Activated CD4-positive, alpha-beta memory T cell treated with anti-CD3 and anti-CD28 coated beads for 36 hours (primary cell): ENCODE data around the gene RBFOX2. TPM values are rescaled to one million over a fixed set of nuclear protein-coding genes. Genes with fewer than 3 reads are reported as not detected.

Experiments
- CTCF ChIA-PET: fragments of 350-600 bp; sonication (Branson Sonifier 250); formaldehyde crosslinking; loops from one replicate; lab custom pipeline; 2021; ENCODE audit warnings: antibody characterized with exemption, inconsistent platforms; lab: Charles Lee
- POLR2A ChIA-PET: fragments of 350-600 bp; sonication (Branson Sonifier 250); formaldehyde crosslinking; loops from one replicate; lab custom pipeline; 2021; ENCODE audit warnings: antibody characterized with exemption; lab: Charles Lee
- DNase-seq: peaks from one replicate; pipeline ENCODE4 v3.0.0-alpha.2; 2020
- H3K27ac Mint-ChIP-seq: one replicate; pipeline ENCODE4 v1.8.0; 2021; ENCODE audit warnings: mixed read lengths
- H3K27me3 Mint-ChIP-seq: one replicate; pipeline ENCODE4 v1.8.0; 2021; ENCODE audit warnings: mixed read lengths
- H3K36me3 Mint-ChIP-seq: one replicate; pipeline ENCODE4 v1.8.0; 2021; ENCODE audit warnings: mixed read lengths
- H3K4me1 Mint-ChIP-seq: one replicate; pipeline ENCODE4 v1.8.0; 2021; ENCODE audit warnings: low read depth, mixed read lengths
- H3K4me3 Mint-ChIP-seq: one replicate; pipeline ENCODE4 v1.8.0; 2021; ENCODE audit warnings: mild to moderate bottlenecking, mixed read lengths
- H3K9me3 Mint-ChIP-seq: one replicate; pipeline ENCODE4 v1.8.0; 2021; ENCODE audit warnings: mixed read lengths
- intact Hi-C: fragments of 100-400 bp; cut with micrococcal nuclease; formaldehyde crosslinking; loops from one replicate; pipeline ENCODE4 v1.15.1; 2023
- total RNA-seq, 2 experiments: library from RNA; stranded (reverse); gene quantifications; one replicate each; pipeline ENCODE4 v1.2.3, GENCODE V29; 2021

Gene RBFOX2
- total RNA-seq, 2 experiments from 2014 or later = 4.3 to 4.6 TPM

GRCh38 chr22:35903571-35904335 lies 124.9 kb downstream of the RBFOX2 start:
- peaks cover 5% of the 10 kb centered on the region for H3K27me3 Mint-ChIP-seq
- ChIA-PET POLR2A (no interaction called here), CTCF (no interaction called here)
- H3K4me1 Mint-ChIP-seq = peaks cover 17% of the 10 kb centered on the region
- H3K9me3 Mint-ChIP-seq = no peaks in the 10 kb centered on the region
- H3K36me3 Mint-ChIP-seq = no peaks in the 10 kb centered on the region
- no peak overlapping the region for H3K27ac Mint-ChIP-seq
- intact Hi-C loops = no loop called here
- DNase-seq = no peak
- H3K4me3 Mint-ChIP-seq = no peak overlapping the region

- Mint-ChIP-seq H3K4me1 (peaks cover 17% of the 10 kb centered on the region), H3K27me3 (peaks cover 5% of the 10 kb centered on the region), H3K36me3 (no peaks in the 10 kb centered on the region), H3K9me3 (no peaks in the 10 kb centered on the region), H3K4me3 (no peak overlapping the region), H3K27ac (peak overlapping the region; percentile 26)
- peak; percentile 33 for DNase-seq
- ChIA-PET CTCF (no interaction called here), POLR2A (no interaction called here)
- intact Hi-C loops = no loop called here
These were observed 128.0 kb downstream of the RBFOX2 start for GRCh38 chr22:35900483-35901168.

- Mint-ChIP-seq H3K36me3 (no peaks in the 10 kb centered on the region), H3K4me3 (no peak overlapping the region), H3K9me3 (no peaks in the 10 kb centered on the region), H3K27ac (no peak overlapping the region), H3K4me1 (peaks cover 17% of the 10 kb centered on the region), H3K27me3 (peaks cover 8% of the 10 kb centered on the region)
- intact Hi-C loops = no loop called here
- POLR2A ChIA-PET = no interaction called here
- CTCF ChIA-PET = interaction anchor here (1.0 kb wide), 1 partner anchor 17 kb away, joined by 3 read pairs; no protein-coding TSS in a partner anchor
- no peak for DNase-seq
These were observed 128.9 kb downstream of the RBFOX2 start for GRCh38 chr22:35899736-35900135.

DNA sequence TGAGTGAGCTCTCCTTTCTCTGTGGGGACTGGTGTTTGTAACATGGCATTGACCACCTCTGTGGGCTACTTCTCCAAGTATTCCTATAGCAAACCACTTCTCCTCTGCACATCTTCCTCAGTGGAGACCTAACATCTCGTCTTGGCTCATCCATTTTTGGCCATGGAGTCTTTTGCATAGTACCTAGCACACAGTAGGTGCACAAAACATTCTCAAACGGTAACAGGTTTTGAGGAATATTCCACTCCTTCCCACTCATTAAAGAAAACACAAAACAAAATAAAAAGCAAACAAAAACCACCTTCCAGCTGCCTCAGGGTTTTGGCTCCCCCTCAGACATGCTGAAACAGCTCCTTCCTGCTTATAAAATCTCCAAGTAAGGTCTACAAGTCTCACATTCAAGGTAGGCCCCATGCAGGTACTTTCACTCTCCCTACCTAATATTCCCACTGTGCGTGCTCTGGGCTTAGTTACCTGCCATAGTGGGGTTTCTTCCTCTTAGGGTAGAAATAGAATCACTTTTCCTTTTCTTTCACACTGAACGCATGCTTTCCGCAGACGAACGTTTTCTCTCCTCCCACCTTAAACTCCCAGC lies 132.4 kb downstream of the RBFOX2 start:
- Mint-ChIP-seq H3K27me3 (peaks cover 7% of the 10 kb centered on the region), H3K4me3 (no peak overlapping the region), H3K36me3 (no peaks in the 10 kb centered on the region), H3K4me1 (peaks cover 15% of the 10 kb centered on the region), H3K9me3 (no peaks in the 10 kb centered on the region), H3K27ac (no peak overlapping the region)
- POLR2A ChIA-PET = no interaction called here
- intact Hi-C loops = no loop called here
- DNase-seq = no peak
- CTCF ChIA-PET = interaction anchor here (1.0 kb wide), 1 partner anchor 170 kb away, joined by 4 read pairs; no protein-coding TSS in a partner anchor

DNA sequence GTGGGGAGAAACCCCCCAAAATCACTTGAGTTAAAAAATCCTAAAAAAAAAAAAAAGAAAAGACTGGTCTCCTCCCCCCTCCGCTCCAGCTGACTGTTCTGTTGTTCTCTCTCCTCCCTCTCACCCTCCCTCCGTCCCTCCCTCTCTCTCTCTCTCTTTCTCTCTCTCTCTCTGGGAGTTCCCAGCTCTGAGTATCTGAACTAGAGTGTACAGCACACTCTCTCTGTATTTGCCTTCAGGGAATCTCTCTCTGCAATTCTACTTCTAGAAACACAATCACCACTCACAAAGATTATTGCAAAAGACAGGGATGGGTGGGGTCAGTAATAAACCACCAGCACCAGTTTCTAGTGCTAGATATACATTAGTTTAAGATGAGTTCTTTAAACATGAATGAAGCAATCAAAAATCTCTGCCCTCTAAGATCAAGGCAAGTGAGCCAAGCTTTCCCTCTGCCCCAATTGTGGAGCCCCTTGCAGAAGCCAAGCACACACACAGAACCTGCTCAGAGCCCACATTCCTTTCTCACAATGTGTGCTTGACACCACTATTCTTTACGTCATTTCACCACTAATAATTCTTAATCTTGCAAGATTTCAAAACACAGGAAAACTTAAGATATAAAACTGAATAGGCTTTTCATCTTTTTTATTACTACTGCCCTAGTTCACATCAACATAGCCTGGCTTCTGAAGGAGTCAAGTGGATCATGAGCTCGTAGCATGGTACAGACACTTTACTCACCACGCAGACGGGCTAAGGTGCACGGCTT lies 133.5 kb downstream of the RBFOX2 start:
- DNase-seq = no peak
- H3K4me3 Mint-ChIP-seq = no peak overlapping the region
- intact Hi-C loops = no loop called here
- H3K27me3 Mint-ChIP-seq = peaks cover 8% of the 10 kb centered on the region
- ChIA-PET CTCF (interaction anchor here (1.0 to 1.8 kb wide), 2 partner anchors 171 kb away, joined by 4 to 6 read pairs; no protein-coding TSS in a partner anchor), POLR2A (no interaction called here)
- no peaks in the 10 kb centered on the region for H3K9me3 Mint-ChIP-seq
- H3K36me3 Mint-ChIP-seq = no peaks in the 10 kb centered on the region
- no peak overlapping the region for H3K27ac Mint-ChIP-seq
- H3K4me1 Mint-ChIP-seq = peaks cover 5% of the 10 kb centered on the region

- no peak for DNase-seq
- no peak overlapping the region for H3K4me3 Mint-ChIP-seq
- peaks cover 8% of the 10 kb centered on the region for H3K27me3 Mint-ChIP-seq
- H3K4me1 Mint-ChIP-seq = no peaks in the 10 kb centered on the region
- no peaks in the 10 kb centered on the region for H3K9me3 Mint-ChIP-seq
- H3K27ac Mint-ChIP-seq = no peak overlapping the region
- no peaks in the 10 kb centered on the region for H3K36me3 Mint-ChIP-seq
- POLR2A ChIA-PET = no interaction called here
- intact Hi-C loops = no loop called here
- CTCF ChIA-PET = interaction anchor here (1.8 kb wide), 1 partner anchor 171 kb away, joined by 6 read pairs; no protein-coding TSS in a partner anchor
These were observed 134.2 kb downstream of the RBFOX2 start for GRCh38 chr22:35894464-35894878.

- intact Hi-C loops = no loop called here
- H3K27ac Mint-ChIP-seq = no peak overlapping the region
- no peaks in the 10 kb centered on the region for H3K4me1 Mint-ChIP-seq
- POLR2A ChIA-PET = no interaction called here
- CTCF ChIA-PET = interaction anchor here (1.8 kb wide), 1 partner anchor 172 kb away, joined by 6 read pairs; no protein-coding TSS in a partner anchor
- no peak for DNase-seq
- H3K9me3 Mint-ChIP-seq = no peaks in the 10 kb centered on the region
- no peak overlapping the region for H3K4me3 Mint-ChIP-seq
- no peaks in the 10 kb centered on the region for H3K36me3 Mint-ChIP-seq
- peaks cover 8% of the 10 kb centered on the region for H3K27me3 Mint-ChIP-seq
These were observed 134.9 kb downstream of the RBFOX2 start for GRCh38 chr22:35893698-35894097.

GRCh38 chr22:35892192-35892591 lies 136.4 kb downstream of the RBFOX2 start:
- intact Hi-C loops = no loop called here
- Mint-ChIP-seq H3K4me1 (no peaks in the 10 kb centered on the region), H3K27me3 (peaks cover 8% of the 10 kb centered on the region), H3K27ac (no peak overlapping the region), H3K9me3 (no peaks in the 10 kb centered on the region), H3K36me3 (no peaks in the 10 kb centered on the region), H3K4me3 (no peak overlapping the region)
- no peak for DNase-seq
- POLR2A ChIA-PET = no interaction called here
- CTCF ChIA-PET = no interaction called here

DNA sequence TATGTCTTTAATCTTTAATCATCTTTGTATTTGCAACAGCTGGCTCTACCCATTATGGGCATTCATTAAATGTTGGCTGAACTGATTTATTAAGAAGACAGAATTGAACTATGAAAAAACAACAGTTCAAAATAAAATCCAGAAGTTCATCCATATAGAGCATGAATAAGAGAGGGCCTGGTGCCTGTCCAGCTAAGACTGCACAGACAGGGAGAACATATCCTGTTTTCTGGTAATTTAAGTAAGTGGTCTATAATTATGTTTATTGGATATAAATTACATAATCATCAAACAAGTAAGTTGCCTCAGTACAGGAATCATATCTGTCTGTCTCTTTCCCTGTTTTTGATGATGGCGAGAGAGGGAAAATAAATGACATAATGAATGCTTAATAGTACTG lies 137.2 kb downstream of the RBFOX2 start:
- DNase-seq = no peak
- no peaks in the 10 kb centered on the region for H3K4me1 Mint-ChIP-seq
- H3K36me3 Mint-ChIP-seq = no peaks in the 10 kb centered on the region
- no peak overlapping the region for H3K4me3 Mint-ChIP-seq
- POLR2A ChIA-PET = no interaction called here
- intact Hi-C loops = no loop called here
- H3K27me3 Mint-ChIP-seq = peaks cover 8% of the 10 kb centered on the region
- H3K9me3 Mint-ChIP-seq = no peaks in the 10 kb centered on the region
- CTCF ChIA-PET = no interaction called here
- H3K27ac Mint-ChIP-seq = no peak overlapping the region

DNA sequence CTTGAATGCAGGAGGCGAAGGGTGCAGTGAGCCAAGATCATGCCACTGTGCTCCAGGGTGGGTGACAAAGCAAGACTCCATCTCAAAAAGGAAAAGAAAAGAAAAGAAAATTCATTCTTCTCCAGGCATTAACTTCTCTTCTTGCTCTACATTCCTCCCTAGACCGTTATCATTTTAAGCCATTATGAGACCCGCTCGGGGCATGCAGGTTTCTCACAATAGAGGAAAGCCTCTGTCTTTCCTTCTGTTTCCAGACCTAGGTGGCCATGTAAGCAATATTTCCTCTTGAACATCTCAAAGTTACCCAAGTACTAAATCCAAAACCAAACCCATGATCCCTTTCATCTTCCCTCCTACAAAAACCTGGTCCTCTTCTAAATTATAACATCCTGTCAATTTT lies 139.6 kb downstream of the RBFOX2 start:
- CTCF ChIA-PET = no interaction called here
- H3K4me3 Mint-ChIP-seq = no peak overlapping the region

GRCh38 chr22:35888181-35888870 lies 140.3 kb downstream of the RBFOX2 start:
- Mint-ChIP-seq H3K27ac (no peak overlapping the region), H3K9me3 (no peaks in the 10 kb centered on the region), H3K4me1 (peaks cover 6% of the 10 kb centered on the region), H3K4me3 (no peak overlapping the region), H3K36me3 (no peaks in the 10 kb centered on the region), H3K27me3 (peaks cover 4% of the 10 kb centered on the region)
- intact Hi-C loops = no loop called here
- ChIA-PET CTCF (no interaction called here), POLR2A (no interaction called here)
- DNase-seq = no peak

More for the DNA sequence above, 139.6 kb downstream of the RBFOX2 start:
- Mint-ChIP-seq H3K27me3 (peaks cover 5% of the 10 kb centered on the region), H3K36me3 (no peaks in the 10 kb centered on the region), H3K9me3 (no peaks in the 10 kb centered on the region), H3K27ac (no peak overlapping the region), H3K4me1 (peaks cover 2% of the 10 kb centered on the region)
- intact Hi-C loops = no loop called here
- no peak for DNase-seq
- POLR2A ChIA-PET = no interaction called here
